GM21717 (cell line): ENCODE results near the gene SLC5A1.
"Not testable (repeated sequence)": the region's sequence is repeated elsewhere in the genome, so short reads cannot be mapped to it uniquely, and the experiment has no call there.

ENCODE experiments used
- ATAC-seq: cut with Tn5 transposase; IDR thresholded peaks from one replicate; pipeline ENCODE4 v1.9.1; 2021; ENCODE audit warnings: mild to moderate bottlenecking, moderate library complexity; ENCODE audit not compliant: unreplicated experiment

Gene SLC5A1

DNA sequence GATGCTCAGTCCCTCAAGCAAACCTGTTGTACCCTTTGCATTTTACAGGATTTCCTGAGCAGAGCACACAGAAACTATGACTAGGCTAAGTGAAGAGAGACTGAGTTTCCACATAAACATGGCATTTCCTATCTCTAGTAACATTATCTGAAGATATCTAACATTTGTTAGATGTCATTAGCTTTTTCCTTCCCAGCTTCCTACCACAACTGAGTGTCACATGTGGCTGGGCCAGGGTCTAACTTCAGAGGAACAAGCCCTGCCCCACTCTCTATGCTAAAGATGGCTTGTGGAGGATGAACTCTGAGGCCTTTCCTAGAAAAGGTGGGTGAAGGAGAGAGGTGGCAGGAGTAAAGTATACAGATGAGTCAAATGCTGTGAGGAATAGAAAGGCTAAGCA is 99.5 kb downstream of the SLC5A1 start:
- no peak for ATAC-seq

DNA sequence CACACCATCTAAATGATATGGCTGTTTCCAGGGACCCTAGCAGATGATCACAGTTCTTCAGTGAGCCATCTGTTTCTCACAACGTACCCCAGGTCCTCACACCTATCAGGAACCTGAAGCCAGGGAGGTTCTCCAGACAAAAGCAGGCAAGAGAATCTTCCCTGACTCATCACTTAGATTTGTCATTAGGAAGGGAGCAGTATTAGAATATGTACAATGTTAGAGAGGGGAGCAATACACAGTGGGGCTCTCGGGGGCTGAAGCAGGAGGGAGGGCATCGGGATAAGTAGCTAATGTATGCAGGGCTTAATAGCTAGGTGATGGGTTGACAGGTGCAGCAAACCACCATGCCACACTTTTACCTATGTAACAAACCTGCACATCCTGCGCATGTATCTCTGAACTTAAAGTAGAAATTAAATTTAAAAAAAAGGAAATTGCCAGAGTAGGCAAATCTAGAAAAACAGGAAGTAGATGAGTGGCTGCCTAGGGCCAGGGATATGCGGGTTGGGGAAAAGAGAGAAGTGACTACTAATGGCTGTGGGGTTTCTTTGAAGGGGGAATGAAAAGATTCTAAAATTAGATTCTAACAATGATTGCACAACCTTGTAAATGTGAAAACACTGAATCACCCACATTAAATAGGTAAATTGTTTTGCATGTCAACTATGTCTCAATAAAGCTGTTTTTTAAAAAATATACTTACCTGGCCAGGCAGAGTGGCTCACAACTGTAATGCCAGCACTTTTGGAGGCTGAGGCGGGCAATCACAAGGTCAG is 101.6 kb downstream of the SLC5A1 start:
- no peak for ATAC-seq

DNA sequence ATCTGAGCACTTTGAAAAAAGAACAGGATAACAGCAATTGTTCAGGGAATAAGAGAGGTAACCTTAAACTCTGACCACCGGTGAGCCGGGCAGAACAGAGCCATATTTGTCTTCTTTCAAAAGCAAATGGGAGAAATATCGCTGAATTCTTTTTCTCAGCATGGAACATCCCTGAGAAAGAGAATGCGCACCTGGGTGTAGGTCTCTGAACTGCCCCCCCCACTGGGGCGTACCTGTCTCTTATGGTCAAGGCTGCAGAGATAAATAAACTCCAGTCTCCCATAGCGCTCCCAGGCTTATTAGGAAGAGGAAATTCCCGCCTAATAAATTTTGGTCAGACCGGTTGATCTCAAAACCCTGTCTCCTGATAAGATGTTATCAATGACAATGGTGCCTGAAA is 104.1 kb downstream of the SLC5A1 start:
- ATAC-seq: not testable (repeated sequence)

DNA sequence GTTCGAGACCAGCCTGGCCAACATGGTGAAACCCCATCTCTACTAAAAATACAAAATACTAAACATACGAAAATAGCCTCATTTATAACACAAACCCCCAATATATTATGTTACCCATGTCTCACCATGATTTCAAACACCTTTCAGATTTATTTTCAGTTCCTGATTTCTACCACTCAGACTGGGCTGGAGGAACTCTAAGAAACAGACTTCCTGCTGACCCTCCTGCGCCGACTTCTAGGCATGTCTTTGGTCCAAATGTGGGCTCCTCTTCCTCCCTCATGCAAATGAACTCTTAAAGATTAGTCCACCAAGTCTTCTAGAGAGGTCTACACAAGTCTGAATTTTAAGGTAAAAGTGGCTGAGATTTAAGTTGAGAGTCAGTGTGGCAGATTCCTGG is 105.3 kb downstream of the SLC5A1 start:
- ATAC-seq: not testable (repeated sequence)

DNA sequence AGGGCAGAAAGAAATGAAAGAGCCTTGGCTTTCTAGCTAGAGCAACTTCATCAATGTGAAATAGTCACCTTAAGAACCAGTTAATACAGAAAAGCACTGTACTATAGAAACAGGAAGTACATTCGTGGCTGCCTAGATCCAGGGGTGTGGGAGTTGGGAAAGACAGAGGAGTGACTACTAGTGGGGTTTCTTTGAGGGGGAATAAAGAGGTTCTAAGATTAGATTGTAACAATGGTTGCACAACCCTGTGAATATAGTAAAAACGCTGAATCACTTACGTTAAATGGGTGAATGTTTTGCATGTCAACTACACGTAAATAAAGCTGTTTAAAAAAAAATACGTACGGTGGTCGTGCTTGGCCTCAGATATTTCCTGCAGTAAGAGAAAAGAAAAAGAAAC is 107.6 kb downstream of the SLC5A1 start:
- not testable (repeated sequence) for ATAC-seq

DNA sequence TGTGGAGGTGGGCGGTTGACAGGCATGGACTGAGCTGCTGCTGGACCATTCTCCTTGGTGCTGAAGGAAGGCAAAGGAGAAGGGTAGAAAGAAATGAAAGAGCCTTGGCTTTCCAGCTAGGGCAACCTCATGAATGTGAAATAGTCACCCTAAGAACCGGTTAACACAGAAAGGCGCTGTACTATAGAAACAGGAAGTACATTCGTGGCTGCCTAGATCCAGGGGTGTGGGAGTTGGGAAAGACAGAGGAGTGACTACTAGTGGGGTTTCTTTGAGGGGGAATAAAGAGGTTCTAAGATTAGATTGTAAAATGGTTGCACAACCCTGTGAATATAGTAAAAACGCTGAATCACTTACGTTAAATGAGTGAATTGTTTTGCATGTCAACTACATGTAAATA is 108.6 kb downstream of the SLC5A1 start:
- not testable (repeated sequence) for ATAC-seq

DNA sequence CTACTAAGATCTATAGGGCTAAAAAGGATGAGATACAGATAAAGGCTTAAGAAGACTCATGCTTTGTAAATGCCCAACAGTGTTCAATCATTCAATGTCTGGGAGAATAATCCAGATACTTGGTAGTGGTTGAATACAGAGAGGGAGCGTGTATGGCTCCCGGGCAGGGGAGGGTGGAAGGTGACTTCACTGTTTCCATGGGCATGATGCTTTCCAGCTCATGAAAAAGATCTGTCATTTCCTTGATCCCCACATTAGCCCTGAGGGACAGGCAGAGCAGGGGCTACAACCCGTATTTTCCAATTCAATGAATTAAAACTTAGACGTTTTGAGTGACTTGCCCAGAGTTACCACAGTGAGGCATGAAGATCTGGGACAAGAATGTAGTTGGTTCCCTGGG is 111.7 kb downstream of the SLC5A1 start:
- ATAC-seq: not testable (repeated sequence)

DNA sequence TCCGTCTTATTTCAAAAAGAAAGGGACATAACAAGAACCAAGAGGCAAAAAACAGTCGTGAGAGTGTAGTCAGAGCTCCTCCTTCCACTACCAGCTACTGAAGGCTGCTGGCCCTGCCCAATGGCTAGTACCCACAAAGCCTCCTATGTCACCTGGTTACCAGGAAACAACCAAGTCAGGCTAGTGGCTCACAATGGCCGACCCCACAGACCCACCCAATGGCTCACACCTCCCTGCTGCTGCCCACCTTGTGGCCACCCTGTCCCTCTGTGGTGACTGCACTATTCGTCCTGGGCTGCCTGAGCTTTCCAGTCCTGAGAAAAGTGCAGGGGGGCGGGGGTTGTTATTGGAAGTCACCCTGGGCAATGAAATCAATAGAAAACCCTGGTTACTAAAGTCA is 114.6 kb downstream of the SLC5A1 start:
- not testable (repeated sequence) for ATAC-seq

DNA sequence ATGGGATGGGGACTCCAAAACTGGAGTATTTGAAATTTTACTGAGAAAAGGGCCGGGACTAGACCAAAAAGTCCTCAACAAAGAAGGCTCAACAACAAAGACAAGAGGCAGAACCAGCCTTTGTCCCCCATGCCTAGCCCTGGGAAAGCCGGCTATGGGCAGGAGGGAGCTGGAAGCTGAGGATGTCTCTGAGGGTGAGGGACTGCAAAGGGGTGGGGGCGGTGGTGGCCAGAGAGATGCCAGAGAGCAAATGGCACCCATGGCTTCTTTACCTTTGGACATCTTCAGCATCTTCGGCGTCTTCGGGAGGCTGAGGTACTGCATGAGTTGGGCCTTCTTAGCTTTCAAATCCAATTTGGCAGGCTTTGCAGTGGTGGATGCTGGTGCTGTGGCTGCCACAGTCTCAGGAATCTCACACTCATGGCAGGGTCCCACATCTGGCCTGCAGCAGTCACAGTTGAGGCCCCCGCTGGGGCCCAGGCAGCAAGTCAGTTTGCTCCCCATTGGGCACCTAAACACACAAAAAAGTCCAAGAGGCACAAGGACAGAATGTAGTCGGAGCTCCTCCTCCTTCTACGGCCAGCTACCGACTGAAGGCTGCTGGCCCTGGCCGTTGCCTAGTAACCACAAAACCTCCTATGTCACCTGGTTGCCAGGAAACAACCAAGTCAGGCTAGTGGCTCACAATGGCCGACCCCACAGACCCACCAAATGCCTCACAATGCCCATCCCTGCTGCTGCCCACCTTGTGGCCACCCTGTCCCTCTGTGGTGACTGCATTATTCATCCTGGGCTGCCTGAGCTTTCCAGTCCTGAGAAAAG is 115.9 kb downstream of the SLC5A1 start, which contains the start of gene C22orf42:
Gene C22orf42 (minus strand): TSS at position 592 of the 822 bp plus-strand sequence. CDS start 88 bp downstream, at position 504.
- no peak for ATAC-seq

DNA sequence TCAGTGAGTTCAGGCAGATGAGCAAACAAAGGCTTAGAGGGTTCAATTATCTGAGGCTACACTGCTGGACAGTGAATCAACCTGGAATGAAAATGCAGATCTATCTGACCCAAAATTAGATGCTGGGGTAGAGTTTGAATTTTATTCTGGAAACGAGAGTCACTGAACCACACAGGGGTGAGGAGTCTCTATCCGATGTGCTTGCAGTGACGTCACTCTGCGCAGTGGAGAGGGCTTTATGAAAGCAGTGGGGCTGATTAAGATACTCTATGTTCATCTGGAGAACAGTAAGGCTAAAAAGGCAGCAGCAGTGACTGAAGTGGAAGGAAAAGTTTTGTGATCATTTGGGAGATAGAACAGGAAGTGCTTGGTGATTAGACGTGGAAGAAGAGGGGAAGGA is 117.3 kb downstream of the SLC5A1 start:
- ATAC-seq: not testable (repeated sequence)
